Breast epithelium (tissue), 3 donors: ENCODE measurements around the gene ELMO1.

Experiments used
- POLR2A ChIP-seq: fragments of 450-650 bp; IDR thresholded peaks from one replicate; pipeline ENCODE4 v1.6.1; 2016; ENCODE audit warnings: antibody characterized with exemption, mild to moderate bottlenecking, moderate library complexity
- TF ChIP-seq, protein P1 (sequence below), 3 donors: fragments of 450-650 bp; IDR thresholded peaks; one replicate each; pipeline ENCODE4 v1.5.1; 2016 to 2017; ENCODE audit warnings: antibody characterized with exemption in 3 of 3, mild to moderate bottlenecking in 3 of 3, moderate library complexity in 3 of 3

- TF ChIP-seq, protein P1, sequence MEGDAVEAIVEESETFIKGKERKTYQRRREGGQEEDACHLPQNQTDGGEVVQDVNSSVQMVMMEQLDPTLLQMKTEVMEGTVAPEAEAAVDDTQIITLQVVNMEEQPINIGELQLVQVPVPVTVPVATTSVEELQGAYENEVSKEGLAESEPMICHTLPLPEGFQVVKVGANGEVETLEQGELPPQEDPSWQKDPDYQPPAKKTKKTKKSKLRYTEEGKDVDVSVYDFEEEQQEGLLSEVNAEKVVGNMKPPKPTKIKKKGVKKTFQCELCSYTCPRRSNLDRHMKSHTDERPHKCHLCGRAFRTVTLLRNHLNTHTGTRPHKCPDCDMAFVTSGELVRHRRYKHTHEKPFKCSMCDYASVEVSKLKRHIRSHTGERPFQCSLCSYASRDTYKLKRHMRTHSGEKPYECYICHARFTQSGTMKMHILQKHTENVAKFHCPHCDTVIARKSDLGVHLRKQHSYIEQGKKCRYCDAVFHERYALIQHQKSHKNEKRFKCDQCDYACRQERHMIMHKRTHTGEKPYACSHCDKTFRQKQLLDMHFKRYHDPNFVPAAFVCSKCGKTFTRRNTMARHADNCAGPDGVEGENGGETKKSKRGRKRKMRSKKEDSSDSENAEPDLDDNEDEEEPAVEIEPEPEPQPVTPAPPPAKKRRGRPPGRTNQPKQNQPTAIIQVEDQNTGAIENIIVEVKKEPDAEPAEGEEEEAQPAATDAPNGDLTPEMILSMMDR (IDR thresholded peaks at IDR 0.05), result no peak
- no peak for TF ChIP-seq POLR2A
These were observed 319.6 kb downstream of the ELMO1 start for GRCh38 chr7:37129035-37129425.
